Measurements from ENCODE around the gene COMP. TPM values are rescaled to one million over a fixed set of nuclear protein-coding genes. Genes with fewer than 3 reads are reported as not detected.
A peak's percentile ranks its signal among the peaks of the same experiment; 100 is the strongest.
"Not testable (repeated sequence)": the region's sequence is repeated elsewhere in the genome, so short reads cannot be mapped to it uniquely, and the experiment has no call there.

The COMP gene
- total RNA-seq, 2 donors from 2014 or later = not detected

DNA sequence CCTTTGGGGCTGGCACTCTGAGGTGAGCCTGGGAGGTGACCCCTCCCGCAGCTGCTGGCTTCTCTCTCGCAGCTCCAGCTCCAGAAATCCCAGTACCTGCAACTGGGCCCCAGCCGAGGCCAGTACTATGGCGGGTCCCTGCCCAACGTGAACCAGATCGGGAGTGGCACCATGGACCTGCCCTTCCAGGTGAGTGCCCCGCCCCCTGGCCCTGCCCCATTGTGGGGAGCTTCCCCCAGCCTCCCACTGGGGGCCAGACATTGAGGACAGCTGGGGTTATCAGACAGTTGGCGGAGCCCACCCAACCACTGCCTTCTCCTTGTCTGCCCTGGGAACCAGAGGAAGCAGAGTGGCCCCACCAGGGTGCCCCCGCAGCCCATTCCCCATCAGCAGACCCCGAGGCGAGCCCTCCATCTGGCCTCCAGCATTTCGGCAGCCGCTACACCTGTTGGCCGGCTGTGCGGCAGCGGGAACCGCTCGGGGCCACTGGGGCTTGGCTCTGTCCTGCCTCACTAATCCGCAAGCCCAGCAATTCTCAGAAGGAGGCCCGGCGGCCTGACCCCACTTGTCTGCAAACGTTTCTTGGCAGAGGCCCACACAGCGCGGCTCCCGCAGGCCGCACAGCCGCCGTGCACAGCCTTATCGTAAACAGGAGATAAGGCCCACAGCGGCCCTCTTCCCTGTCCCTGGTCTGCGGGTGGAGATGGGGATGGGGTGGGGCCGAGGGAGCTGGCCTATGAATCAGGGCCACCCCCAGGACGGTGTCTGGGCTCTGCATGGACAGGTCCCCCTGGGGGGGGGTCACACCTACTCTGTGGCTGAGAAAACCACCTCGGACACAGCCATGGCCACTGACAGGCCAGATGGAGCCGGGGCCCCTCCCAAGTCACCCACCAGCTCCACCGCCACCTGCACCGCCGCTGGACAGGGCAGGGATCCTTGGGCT lies 48.0 kb downstream of the COMP start:
- Mint-ChIP-seq H3K4me3 (no peak overlapping the region), H3K36me3 (ENCODE audit: low read depth) (no peaks in the 10 kb centered on the region), H3K27me3 (no peaks in the 10 kb centered on the region), H3K27ac (no peak overlapping the region), H3K4me1 (no peaks in the 10 kb centered on the region), H3K9me3 (no peaks in the 10 kb centered on the region)
- no peak for ATAC-seq (replicated peaks)

DNA sequence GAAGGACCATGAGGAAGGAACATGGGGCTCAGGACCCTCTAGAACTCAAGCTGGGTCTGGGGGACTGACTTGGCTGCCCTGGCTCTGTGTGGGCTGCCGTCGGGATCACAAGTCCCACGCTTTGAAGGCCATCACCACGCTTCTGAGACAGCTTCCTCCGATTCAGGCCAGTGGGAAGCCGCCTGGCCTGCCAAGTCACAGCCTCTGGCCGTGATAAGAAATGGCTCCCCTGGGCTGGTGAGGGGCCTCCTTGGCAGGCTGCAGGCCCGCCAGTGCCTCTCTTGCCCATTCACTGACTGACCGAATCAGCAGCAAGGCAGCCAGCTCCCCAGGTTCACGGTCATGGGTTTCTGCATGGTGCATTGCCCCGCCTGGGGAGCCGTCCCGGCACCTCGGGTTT lies 48.8 kb downstream of the COMP start:
- Mint-ChIP-seq H3K27me3 (no peaks in the 10 kb centered on the region), H3K27ac (no peak overlapping the region), H3K4me1 (peaks cover 6% of the 10 kb centered on the region), H3K9me3 (no peaks in the 10 kb centered on the region), H3K4me3 (no peak overlapping the region), H3K36me3 (ENCODE audit: low read depth) (no peaks in the 10 kb centered on the region)
- no peak for ATAC-seq (replicated peaks)

DNA sequence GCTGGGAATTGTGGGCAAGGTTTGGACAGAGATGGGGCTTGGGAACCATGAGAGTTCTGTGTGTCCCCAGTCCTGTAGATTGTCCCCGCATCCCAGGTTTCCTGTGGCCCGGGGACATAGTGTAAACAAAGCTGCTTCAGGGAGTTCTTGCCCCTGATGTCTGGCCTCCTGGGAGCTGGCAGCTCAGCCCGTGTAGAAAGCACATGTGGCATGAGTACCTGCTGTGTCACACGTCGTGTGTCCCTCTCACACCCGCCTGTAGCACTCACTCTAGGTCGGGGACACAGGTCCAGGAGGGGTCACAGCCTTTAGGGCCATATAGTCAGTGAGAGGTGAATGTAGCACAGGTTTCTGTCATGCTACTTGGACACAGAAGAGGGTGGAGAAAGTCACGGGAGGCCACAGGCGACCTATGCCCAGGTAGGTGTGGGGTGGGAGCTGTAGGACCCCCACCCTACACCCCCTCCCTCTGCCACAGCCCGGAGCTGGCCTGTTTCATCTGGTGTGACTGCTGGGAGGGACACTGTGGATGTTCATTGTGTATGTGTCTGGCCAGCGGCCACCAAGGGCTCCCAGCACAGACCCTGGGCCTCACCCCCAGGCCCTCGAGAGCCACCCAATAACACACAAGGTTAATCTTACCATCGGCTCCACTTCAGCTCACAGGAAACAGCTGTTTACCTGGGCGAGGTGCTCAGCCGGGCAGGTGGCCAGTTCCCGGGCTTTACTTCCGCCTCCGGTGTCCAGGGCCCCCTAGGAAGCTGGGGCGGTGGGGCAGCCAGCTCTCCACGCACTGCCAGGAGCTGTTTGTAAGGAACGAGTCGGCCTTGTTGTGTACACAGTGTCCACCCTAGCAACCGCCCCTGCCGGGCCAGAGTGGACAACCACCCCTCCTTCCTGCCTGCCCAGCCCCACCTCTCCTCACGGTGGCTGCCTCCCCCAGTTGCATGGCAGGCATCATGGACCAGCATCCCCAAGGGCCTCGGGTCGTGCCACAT lies 49.7 kb downstream of the COMP start:
- Mint-ChIP-seq H3K27ac (no peak overlapping the region), H3K4me1 (peaks cover 6% of the 10 kb centered on the region), H3K36me3 (ENCODE audit: low read depth) (no peaks in the 10 kb centered on the region), H3K9me3 (no peaks in the 10 kb centered on the region), H3K4me3 (no peak overlapping the region), H3K27me3 (no peaks in the 10 kb centered on the region)
- ATAC-seq (replicated peaks) = no peak

DNA sequence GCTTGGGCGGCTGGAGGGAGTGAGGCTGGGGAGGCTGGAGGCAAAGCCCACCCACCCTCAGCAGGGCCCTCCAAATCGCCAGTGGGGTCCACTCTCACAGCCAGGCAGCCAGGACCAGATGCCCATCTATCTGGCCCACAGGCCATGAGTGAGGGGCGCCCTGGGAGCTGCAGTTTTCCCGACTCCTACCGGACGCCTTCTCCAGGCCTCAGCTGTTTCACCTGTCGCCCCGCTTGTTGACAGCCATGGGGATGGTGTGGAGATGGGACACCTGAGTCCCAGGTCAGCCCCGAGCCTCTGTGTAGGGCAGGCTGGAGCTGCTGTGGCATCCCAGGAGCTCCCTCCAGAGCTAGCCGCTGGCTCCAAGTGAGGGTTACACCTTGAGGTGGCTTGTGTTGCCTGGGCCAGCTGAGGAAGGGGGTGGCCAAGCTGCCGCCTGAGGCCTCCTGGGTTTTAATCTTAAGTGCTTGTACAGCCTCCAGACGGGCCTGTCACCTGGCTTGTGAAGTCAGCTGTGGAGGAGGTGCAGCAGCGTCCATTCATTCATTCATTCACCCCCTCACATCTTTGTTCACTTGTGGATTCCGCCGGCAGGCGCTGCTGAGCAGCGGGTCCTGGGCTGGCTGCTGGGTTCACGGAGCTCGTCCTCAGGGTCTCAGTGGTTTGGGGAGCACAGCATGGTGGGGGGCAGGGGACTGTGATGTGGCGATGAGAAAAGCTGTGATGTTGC lies 52.0 kb downstream of the COMP start:
- Mint-ChIP-seq H3K9me3 (no peaks in the 10 kb centered on the region), H3K4me1 (peaks cover 6% of the 10 kb centered on the region), H3K4me3 (no peak overlapping the region), H3K36me3 (ENCODE audit: low read depth) (no peaks in the 10 kb centered on the region), H3K27ac (no peak overlapping the region), H3K27me3 (no peaks in the 10 kb centered on the region)
- no peak for ATAC-seq (replicated peaks)

DNA sequence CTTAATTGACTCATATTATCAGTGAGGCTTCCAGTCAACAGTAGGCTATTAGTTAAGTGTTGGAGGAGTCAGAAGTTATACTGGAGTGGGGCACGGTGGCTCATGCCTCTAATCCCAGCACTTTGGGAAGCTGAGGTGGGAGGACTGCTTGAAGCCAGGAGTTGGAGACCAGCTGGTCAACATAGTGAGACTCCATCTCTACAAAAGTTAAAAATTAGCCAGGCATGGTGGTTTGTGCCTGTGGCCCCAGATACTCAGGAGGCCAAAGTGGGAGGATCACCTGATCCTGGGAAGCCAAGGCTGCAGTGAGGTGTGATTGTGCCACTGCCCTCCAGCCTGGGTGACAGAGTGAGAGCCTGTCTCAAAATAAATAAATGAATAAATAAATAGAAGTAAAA lies 53.2 kb downstream of the COMP start:
- no peaks in the 10 kb centered on the region for H3K9me3 Mint-ChIP-seq
- H3K36me3 Mint-ChIP-seq (ENCODE audit: low read depth) = no peaks in the 10 kb centered on the region
- H3K27ac Mint-ChIP-seq = peak overlapping the region; percentile 81
- no peak overlapping the region for H3K4me3 Mint-ChIP-seq
- H3K4me1 Mint-ChIP-seq = peaks cover 6% of the 10 kb centered on the region
- no peak for ATAC-seq (replicated peaks)
- no peaks in the 10 kb centered on the region for H3K27me3 Mint-ChIP-seq

DNA sequence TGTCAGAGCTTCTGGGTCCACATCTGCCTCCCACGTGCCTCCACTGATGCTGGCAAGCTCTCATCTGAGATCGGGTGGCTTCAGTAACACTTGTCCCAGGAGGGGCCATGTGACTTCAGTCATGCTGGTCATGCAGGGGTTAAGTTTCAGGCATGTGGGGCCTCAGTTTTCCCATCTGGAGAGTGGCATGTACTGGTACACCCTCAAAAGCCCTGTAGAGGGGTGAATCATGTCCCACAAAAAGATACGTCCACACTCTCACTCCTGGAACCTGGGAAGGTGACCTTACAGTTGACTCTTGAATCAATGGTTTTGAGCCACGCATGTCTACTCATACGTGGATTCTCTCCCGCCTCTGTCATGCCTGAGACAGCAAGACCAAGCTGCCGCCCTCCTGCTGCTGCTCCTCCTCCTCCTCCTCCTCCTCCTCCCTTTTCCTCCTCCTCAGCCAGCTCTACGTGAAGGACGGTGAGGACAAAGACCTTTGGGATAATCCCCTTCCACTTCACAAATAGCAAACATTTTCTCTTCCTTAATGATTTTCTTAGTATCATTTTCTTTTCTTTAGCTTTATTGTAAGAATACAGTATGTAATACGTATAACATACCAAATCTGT lies 53.7 kb downstream of the COMP start:
- Mint-ChIP-seq H3K4me1 (peaks cover 6% of the 10 kb centered on the region), H3K36me3 (ENCODE audit: low read depth) (no peaks in the 10 kb centered on the region), H3K27me3 (no peaks in the 10 kb centered on the region), H3K27ac (peak overlapping the region; percentile 81), H3K4me3 (no peak overlapping the region), H3K9me3 (no peaks in the 10 kb centered on the region)
- peak; percentile 16 for ATAC-seq (replicated peaks)

DNA sequence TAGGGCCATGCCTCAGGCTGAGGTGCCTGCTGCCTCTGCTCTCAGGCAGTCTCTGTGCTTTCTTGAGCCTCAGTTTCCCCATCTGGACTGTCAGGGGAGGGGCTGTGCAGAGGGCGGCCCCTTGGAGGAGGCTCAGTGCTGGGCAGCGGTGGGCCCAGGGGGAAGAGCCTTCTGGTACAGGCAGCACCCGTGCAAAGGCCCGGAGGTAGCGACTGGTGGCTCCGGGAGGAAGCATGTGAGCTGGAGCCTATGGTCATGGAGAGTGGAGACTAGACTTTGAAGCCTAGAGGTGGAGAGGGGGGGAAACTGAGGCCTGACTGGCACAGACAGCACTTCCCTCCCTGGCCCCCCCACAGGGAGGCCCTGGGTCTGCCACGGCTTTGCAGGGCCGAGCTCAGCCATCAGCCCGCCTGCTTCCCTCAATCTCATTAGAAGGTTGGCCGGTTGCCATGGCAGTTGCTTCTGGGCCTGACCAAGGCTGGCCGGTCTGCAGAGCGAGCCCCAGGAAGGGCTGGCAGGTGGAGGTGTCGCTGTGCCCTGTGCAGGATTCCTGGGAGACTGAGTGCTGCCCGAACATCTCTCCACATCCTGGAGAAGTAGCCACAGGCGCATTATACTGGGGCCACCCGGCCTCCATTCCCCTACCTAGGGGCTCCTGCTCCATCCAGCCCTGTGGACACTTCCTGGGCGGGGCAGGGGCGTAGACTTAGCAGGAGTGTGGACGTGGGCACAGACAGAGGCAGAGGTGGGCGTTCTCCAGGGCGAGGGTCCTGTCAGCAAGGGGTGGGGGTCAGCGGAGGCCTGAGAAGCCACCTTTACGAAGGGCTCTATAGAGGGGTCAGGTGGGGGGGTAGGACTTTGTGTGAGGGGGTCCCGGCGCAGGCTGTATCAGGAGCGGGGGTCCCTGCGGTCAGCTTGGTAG lies 54.4 kb downstream of the COMP start:
- no peak for ATAC-seq (replicated peaks)
- H3K27me3 Mint-ChIP-seq = no peaks in the 10 kb centered on the region
- no peak overlapping the region for H3K27ac Mint-ChIP-seq
- peaks cover 6% of the 10 kb centered on the region for H3K4me1 Mint-ChIP-seq
- no peaks in the 10 kb centered on the region for H3K36me3 Mint-ChIP-seq (ENCODE audit: low read depth)
- H3K9me3 Mint-ChIP-seq = no peaks in the 10 kb centered on the region
- H3K4me3 Mint-ChIP-seq = no peak overlapping the region

DNA sequence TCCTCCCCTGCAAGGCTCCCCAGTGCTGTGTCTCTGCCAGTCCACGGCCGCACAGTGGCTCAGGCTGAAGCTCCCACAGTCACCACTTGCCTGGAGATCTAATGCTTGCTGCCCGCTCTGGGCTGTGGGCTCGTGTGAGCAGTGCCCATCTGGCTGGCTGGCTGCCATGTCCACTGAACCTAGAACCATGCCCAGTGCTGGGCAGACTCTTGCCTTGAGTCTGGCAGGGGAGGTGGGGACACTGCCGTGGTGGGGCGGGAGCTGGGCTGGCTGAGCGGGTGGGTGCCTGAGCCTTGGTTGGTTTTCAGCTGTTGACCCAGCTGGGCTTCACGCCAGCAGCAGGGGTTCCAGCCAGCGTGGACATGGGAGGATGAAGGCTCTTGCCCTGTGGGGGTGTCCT lies 55.4 kb downstream of the COMP start:
- Mint-ChIP-seq H3K4me1 (peaks cover 11% of the 10 kb centered on the region), H3K36me3 (ENCODE audit: low read depth) (no peaks in the 10 kb centered on the region), H3K9me3 (no peaks in the 10 kb centered on the region), H3K4me3 (no peak overlapping the region), H3K27me3 (no peaks in the 10 kb centered on the region), H3K27ac (no peak overlapping the region)
- ATAC-seq (replicated peaks) = no peak

DNA sequence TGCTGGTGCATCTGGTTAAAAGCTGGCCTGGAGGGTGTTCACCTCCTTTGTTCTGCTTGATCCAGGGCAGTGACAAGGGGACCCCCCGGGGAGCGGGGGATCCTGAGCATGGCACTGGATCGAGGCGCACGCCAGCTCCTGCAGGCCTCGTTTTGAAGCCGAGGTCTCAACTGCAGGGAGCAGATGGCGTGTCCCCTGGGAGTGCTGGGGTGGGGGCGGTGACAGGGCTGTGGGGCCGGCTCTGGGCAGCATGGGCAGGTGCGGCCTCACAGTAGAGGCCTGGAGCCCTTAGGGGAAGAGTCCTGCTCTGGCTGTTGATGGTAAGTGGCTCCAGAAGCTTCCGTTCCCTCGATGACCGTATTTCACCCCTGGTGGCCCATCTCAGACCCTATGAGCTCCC lies 55.8 kb downstream of the COMP start:
- H3K27ac Mint-ChIP-seq = no peak overlapping the region
- ATAC-seq (replicated peaks) = no peak
- peaks cover 11% of the 10 kb centered on the region for H3K4me1 Mint-ChIP-seq
- no peaks in the 10 kb centered on the region for H3K27me3 Mint-ChIP-seq
- H3K36me3 Mint-ChIP-seq (ENCODE audit: low read depth) = no peaks in the 10 kb centered on the region
- H3K9me3 Mint-ChIP-seq = no peaks in the 10 kb centered on the region
- no peak overlapping the region for H3K4me3 Mint-ChIP-seq

DNA sequence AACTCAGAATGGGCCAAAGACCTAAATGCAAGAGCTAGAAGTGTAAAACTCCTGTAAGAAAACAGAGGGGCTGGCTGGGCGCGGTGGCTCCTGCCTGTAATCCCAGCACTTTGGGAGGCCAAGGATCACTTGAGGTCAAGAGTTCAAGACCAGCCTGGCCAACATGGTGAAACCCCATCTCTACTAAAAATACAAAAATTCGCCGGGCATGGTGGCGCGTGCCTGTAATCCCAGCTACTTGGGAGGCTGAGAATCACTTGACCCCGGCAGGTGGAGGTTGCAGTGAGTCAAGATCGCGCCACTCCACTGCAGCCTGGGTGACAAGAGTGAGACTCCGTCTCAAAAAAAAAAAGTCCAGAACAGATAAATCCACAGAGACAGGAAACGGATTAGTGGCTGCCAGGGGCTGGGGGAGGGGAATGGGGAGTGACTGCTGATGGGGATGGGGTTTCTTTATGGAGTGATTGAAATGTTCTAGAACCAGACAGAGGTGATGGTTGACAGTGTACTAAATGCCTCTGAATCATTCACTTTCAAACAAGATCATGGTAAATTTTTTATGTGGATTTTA lies 57.3 kb downstream of the COMP start:
- H3K4me3 Mint-ChIP-seq; H3K27me3 Mint-ChIP-seq; H3K27ac Mint-ChIP-seq; H3K36me3 Mint-ChIP-seq (ENCODE audit: low read depth); ATAC-seq (replicated peaks); H3K9me3 Mint-ChIP-seq: not testable (repeated sequence)
- H3K4me1 Mint-ChIP-seq = peaks cover 11% of the 10 kb centered on the region

DNA sequence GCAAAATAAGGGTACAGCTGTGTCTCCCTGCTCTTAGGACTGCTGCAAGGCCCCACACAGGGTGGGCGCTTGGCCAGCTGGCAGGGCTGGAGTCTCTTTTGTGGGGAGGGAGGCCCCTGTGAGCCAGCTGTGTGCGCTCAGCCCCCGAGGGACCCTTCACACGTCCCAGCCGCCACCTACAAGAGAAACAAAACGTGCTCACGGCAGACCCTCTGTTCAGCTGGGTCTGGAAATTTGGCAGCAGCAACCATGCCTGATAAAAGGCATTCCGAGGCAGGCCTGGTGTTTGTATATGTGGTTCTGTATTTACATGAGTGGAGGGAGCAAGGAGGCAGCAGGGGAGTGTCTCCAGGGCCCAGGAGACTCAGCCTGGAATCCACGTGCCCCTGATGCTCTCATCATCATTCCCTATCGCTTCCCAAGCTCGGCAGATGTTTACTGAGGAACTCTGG lies 57.9 kb downstream of the COMP start:
- Mint-ChIP-seq H3K9me3 (no peaks in the 10 kb centered on the region), H3K27ac (no peak overlapping the region), H3K27me3 (no peaks in the 10 kb centered on the region), H3K4me3 (no peak overlapping the region), H3K36me3 (ENCODE audit: low read depth) (no peaks in the 10 kb centered on the region), H3K4me1 (peaks cover 11% of the 10 kb centered on the region)
- ATAC-seq (replicated peaks) = no peak
